Stimulated activated CD4-positive, alpha-beta T cell treated with anti-CD3 and anti-CD28 coated beads, Interleukin-12 subunit alpha, Interleukin-12 subunit beta, amount 100 ng/mL, for 24 hours (primary cell): Measurements from ENCODE around the gene RNASE3.
A peak's percentile ranks its signal among the peaks of the same experiment; 100 is the strongest.
"Not testable (repeated sequence)": the region's sequence is repeated elsewhere in the genome, so short reads cannot be mapped to it uniquely, and the experiment has no call there.

Source experiments
- DNase-seq, 2 experiments: peaks; one replicate each; pipeline ENCODE4 v3.0.0-alpha.2; 2020; ENCODE audit warnings: low read depth in 2 of 2

RNASE3 gene

DNA sequence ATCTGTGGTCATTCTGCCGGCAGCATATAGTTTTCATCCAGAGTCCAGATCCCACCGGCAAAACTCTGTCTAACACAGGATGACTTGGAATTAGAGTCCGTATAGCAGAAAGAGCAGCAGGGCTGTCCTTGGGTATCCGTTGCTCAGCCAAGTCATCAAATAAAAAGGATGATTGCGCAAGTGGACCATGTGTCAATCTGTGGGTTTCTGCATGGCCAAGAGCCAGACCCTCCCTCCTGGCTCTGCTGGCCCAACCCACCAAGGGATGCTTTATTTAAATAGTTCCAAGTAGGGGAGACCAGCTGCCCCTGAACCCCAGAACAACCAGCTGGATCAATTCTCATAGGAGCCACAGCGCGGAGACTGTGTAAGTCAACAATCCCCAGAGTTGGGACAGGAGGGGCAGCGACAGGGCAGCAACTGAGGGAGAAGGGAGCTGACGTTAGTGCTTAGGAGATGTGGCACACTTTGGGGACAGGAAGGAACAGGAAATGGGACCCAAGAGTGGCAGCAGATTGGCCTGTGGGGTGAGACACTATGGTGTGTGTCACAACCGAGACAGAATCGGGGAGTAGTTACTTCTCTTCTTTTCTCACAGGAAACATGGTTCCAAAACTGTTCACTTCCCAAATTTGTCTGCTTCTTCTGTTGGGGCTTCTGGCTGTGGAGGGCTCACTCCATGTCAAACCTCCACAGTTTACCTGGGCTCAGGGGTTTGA, 28.0 kb downstream of the RNASE3 start:
- DNase-seq: not testable (repeated sequence)

DNA sequence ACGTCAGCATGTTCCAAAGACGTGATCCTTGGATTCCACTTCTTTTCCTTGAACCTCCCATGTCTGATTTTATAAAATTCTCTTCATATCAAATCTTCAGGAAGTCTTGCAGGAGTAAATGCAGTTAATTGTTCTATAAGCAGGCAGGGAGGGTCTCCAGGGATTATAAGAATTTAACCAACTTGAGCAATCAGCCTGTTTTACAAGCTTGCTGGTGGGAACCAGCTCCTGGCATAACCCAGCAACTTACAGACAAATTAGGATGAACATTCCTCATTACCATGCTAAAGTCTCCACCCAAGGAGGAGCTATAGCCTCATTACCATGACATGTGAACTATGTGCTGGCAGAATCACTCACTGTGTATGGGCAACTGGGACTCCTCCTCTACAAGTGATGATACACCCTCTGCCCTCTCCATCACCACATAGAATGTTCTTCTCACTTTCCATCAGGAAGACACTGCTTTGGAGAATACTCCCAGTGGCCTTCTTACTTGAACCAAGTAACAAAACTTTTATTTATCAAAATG, 32.6 kb downstream of the RNASE3 start:
- not testable (repeated sequence) for DNase-seq

DNA sequence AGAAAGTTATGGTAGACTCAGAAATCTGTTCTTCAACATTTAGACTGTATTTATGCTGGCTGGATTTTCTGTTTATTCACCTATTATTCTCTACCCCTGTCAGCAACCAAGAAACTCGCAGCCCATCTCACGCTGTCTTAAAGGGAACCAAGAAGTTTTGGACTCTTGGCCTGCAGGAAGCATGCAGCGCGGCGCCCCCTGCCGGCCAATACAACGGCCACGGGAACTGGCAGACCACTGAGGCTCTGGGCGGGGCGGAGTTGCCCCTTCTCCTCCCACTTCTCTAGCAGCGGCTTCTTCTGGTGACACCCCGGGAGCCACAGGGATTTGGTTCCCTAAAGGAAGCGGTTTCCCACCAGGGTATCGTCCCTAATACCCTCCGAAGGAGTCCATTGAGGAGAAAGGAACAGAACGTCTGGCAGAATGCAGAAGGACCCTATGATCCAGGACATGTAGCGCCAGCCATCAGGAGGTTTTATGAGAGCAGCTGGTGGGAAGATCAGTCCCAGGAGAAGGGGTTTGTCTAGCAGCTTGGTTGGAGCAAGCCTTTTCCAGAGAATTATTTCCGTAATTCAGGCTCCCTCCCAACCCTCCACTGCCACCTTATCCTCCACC, 43.1 kb downstream of the RNASE3 start:
- DNase-seq: peak in 1 of 2 experiments; percentile 33

DNA sequence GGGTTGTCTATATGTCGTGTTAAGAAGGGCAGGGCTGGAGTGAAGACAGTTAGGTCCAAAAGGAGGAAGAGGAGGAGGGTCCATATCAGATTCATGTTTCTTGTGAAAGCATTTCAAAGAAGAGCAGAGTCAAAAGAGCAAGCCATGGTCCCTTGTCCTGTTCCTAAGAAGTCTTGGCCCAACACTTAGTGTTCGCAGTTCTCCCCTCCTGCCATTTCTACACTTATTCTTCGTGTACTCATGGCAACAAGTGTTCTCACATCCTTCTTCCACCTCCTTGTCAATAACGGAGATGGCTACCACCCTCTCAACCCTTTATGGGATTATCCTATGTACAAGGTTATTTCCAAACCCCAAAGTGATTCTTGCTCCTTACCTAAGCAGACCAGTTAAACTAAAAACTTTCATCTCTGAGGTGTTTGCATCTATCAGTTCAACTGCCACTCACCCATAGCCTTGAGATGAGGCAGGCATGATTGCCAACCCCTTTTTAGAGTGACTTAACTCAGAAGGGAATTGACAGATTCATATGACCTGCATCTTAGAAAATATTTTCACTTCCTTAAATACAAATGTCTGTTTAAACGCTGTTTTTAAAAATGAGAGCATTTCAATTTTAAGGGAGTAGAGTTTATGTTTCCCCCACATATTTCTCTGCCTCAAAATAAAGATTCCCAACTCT, 44.3 kb downstream of the RNASE3 start:
- no peak for DNase-seq
